ENCODE results near the gene SH3D21. TPM values are rescaled to one million over a fixed set of nuclear protein-coding genes. Genes with fewer than 3 reads are reported as not detected.

Gene SH3D21
- total RNA-seq, 1 experiment from 2014 or later, result 18.3 TPM

- H3K27ac ChIP-seq (ENCODE audit: insufficient read length, low read depth, low read length), result no peak overlapping the region
- WGBS (ENCODE audit: extremely low coverage, insufficient read length, low lambda C conversion rate), result no CpG with 5 or more reads among the region's 6 CpGs
- peaks cover 16% of the 10 kb centered on the region in 2 experiments for H3K4me1 Mint-ChIP-seq
These were observed 21.9 kb downstream of the SH3D21 start for GRCh38 chr1:36328088-36328480.

More at GRCh38 chr1:36328088-36328480, 21.9 kb downstream of the SH3D21 start:
- no peak overlapping the region for H2AK5ac ChIP-seq (ENCODE audit: insufficient read length, low read length)
- no peak overlapping the region for H2AFZ ChIP-seq (ENCODE audit: low read length)
- H3K4me1 ChIP-seq (ENCODE audit: insufficient read depth, low read length), result no peaks in the 10 kb centered on the region
- no peaks in the 10 kb centered on the region for H3K79me2 ChIP-seq (ENCODE audit: insufficient read depth, low read length)
- no peak overlapping the region for H2BK12ac ChIP-seq (ENCODE audit: insufficient read length, low read depth, low read length)
- no peak overlapping the region for H3K23ac ChIP-seq (ENCODE audit: insufficient read length, low read depth, low read length)
- no peak overlapping the region for H4K91ac ChIP-seq (ENCODE audit: insufficient read length, low read depth, low read length)
- peaks cover 12% of the 10 kb centered on the region for H3K23me2 ChIP-seq (ENCODE audit: insufficient read length, low read depth, low read length, poor library complexity, severe bottlenecking)
- H2BK15ac ChIP-seq (ENCODE audit: low read depth, low read length), result no peak overlapping the region
- H3K4ac ChIP-seq (ENCODE audit: low read depth, low read length), result no peak overlapping the region
- no peaks in the 10 kb centered on the region for H3K27me3 ChIP-seq (ENCODE audit: insufficient read depth, low read length)
- H3K79me1 ChIP-seq (ENCODE audit: insufficient read depth, low read depth, low read length, poor library complexity, severe bottlenecking), result no peaks in the 10 kb centered on the region
- DNase-seq, result no peak
- Mint-ChIP-seq H3K9me3 (no peaks in the 10 kb centered on the region; a peak in 1 of 5 replicates), H3K4me3 (no peak overlapping the region), H3K27ac (no peak overlapping the region), H3K36me3 (ENCODE audit: insufficient read depth in 1 of 3, low read depth in 3 of 3) (peaks cover 0 to 2% (median 0%) of the 10 kb centered on the region in 3 experiments; a peak in 1 of 7 replicates), H3K27me3 (ENCODE audit: low read depth) (peaks cover 43% of the 10 kb centered on the region)
- H3K14ac ChIP-seq (ENCODE audit: insufficient read depth, low read length), result no peak overlapping the region
- no peak overlapping the region for H4K8ac ChIP-seq (replicated peaks; ENCODE audit: insufficient read length, low read depth, low read length)
- no peak overlapping the region for H3K56ac ChIP-seq (ENCODE audit: insufficient read length, low read depth, low read length)
- no peak overlapping the region for H2BK120ac ChIP-seq (ENCODE audit: low read depth, low read length, poor library complexity, severe bottlenecking)
- H3K9me3 ChIP-seq (ENCODE audit: control insufficient read depth, low read depth, low read length), result no peaks in the 10 kb centered on the region
- no peak for TF ChIP-seq CTCF (conservative IDR thresholded peaks at IDR 0.05)
- no peak overlapping the region for H4K5ac ChIP-seq (ENCODE audit: insufficient read length, low read depth, low read length)
- H4K20me1 ChIP-seq (ENCODE audit: control insufficient read depth, insufficient read depth, insufficient read length), result peaks cover 5% of the 10 kb centered on the region
- no peak overlapping the region for H3K9ac ChIP-seq (ENCODE audit: extremely low read depth, insufficient read length, low read length)
- H2BK5ac ChIP-seq (ENCODE audit: insufficient read length, low read length), result no peak overlapping the region
- H3T11ph ChIP-seq (ENCODE audit: low read length), result no peak overlapping the region
- no peak overlapping the region for H3K18ac ChIP-seq (ENCODE audit: insufficient read length, low read depth, low read length)
- no peak overlapping the region for H2BK20ac ChIP-seq (ENCODE audit: low read depth, low read length, poor library complexity, severe bottlenecking)
- no peak overlapping the region for H3K4me2 ChIP-seq (ENCODE audit: insufficient read depth, insufficient read length, low read length)

All from H9 (cell line).